RWPE2 (cell line): ENCODE results near the gene SCARB1.

ENCODE experiments used
- ATAC-seq: fragments of 200-7000 bp; cut with Tn5 transposase; 3 replicates; pipeline ENCODE4 v1.9.1; 2021; ENCODE audit warnings: low read depth
- DNase-seq: peaks from one replicate; pipeline ENCODE4 v3.0.0-alpha.2; 2020; ENCODE audit warnings: low spot score
- H3K27ac ChIP-seq: fragments of 450-650 bp; 2 replicates; pipeline ENCODE4 v1.5.1; 2017; ENCODE audit warnings: mild to moderate bottlenecking; ENCODE audit not compliant: poor library complexity, severe bottlenecking
- H3K27me3 ChIP-seq: fragments of 250-450 bp; sonication (Bioruptor Pico); 2 replicates; pipeline ENCODE4 v1.5.1; 2021; ENCODE audit warnings: mild to moderate bottlenecking, moderate library complexity; ENCODE audit not compliant: insufficient read depth, poor library complexity, severe bottlenecking
- H3K36me3 ChIP-seq: fragments of 250-450 bp; sonication (Bioruptor Pico); 2 replicates; pipeline ENCODE4 v1.5.1; 2020; ENCODE audit warnings: low read depth, mild to moderate bottlenecking, moderate library complexity
- H3K4me1 ChIP-seq: fragments of 250-450 bp; sonication (Bioruptor Pico); 2 replicates; pipeline ENCODE4 v1.5.1; 2021; ENCODE audit warnings: mild to moderate bottlenecking, moderate library complexity; ENCODE audit not compliant: insufficient read depth, poor library complexity, severe bottlenecking
- H3K4me3 ChIP-seq: fragments of 250-450 bp; sonication (Bioruptor Pico); 2 replicates; pipeline ENCODE4 v1.5.1; 2021; ENCODE audit warnings: mild to moderate bottlenecking, moderate library complexity; ENCODE audit not compliant: severe bottlenecking
- H3K9me3 ChIP-seq: fragments of 250-450 bp; sonication (Bioruptor Pico); 2 replicates; pipeline ENCODE4 v1.5.1; 2021; ENCODE audit warnings: mild to moderate bottlenecking, moderate library complexity; ENCODE audit not compliant: severe bottlenecking
- TF ChIP-seq, protein P1 (sequence below): fragments of 450-650 bp; IDR thresholded peaks from one replicate; pipeline ENCODE4 v1.5.1; 2017; ENCODE audit warnings: mild to moderate bottlenecking, moderate library complexity; ENCODE audit not compliant: poor library complexity, severe bottlenecking

SCARB1 gene

DNA sequence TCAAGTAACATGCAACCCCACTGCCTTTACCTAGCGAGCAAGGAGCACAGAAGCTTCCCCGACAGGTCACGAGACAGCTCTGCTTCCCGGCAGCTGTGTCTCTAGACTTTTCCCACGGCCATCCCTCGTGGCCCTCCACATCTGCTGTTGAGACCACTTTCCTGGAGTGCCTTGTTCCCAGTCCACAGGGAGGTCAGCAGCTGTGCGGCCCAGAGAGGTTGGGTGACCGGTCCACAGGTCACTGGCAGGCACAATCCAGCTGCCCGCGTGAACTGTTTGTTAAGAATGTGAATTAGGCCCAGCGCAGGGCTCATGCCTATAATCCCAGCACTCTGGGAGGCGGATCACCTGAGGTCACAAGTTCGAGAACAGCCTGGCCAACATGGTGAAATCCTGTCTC lies 71.5 kb downstream of the SCARB1 start:
- no peak for DNase-seq
- no peak overlapping the region for H3K4me3 ChIP-seq
- H3K27me3 ChIP-seq, result no peaks in the 10 kb centered on the region
- H3K36me3 ChIP-seq, result peaks cover 47% of the 10 kb centered on the region
- no peaks in the 10 kb centered on the region for H3K4me1 ChIP-seq
- ATAC-seq, result no peak
- H3K27ac ChIP-seq, result no peak overlapping the region
- TF ChIP-seq, protein P1, sequence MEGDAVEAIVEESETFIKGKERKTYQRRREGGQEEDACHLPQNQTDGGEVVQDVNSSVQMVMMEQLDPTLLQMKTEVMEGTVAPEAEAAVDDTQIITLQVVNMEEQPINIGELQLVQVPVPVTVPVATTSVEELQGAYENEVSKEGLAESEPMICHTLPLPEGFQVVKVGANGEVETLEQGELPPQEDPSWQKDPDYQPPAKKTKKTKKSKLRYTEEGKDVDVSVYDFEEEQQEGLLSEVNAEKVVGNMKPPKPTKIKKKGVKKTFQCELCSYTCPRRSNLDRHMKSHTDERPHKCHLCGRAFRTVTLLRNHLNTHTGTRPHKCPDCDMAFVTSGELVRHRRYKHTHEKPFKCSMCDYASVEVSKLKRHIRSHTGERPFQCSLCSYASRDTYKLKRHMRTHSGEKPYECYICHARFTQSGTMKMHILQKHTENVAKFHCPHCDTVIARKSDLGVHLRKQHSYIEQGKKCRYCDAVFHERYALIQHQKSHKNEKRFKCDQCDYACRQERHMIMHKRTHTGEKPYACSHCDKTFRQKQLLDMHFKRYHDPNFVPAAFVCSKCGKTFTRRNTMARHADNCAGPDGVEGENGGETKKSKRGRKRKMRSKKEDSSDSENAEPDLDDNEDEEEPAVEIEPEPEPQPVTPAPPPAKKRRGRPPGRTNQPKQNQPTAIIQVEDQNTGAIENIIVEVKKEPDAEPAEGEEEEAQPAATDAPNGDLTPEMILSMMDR, result no peak
- no peaks in the 10 kb centered on the region for H3K9me3 ChIP-seq

DNA sequence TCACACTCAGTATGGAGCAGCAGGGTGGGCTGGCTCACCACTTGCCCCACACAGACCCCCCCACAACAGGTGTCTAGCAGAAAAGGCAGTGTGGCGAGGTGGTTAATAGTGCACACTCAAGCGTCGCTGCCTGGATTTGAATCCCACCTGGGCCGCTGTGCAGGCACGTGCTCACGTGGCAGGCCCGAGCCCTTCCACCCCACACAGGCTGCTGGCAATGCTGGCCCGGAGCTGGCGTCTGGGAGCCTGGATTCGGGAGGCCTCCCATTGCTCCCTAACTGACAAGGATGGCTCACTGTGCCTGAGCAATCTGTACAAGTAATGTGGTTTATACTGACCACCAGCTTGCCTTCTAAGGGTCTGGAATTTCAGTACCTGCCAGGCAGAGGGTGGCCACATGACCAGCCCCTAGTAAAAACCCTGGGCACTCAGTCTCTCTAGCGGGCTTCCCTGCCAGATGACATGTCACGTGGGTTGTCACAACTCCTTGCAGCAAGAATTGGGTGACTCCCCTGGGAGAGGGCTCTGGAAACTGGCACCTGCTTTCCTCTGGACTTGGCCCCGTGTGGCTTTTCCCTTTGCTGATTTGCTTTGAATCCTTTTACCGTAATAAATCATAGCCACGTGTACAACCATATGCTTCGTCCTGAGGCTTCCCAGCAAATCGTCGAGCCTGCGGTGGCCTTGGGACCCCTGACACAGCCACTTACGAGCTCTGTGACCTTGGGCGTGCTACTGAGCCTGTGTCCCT lies 72.8 kb downstream of the SCARB1 start:
- ATAC-seq (no peak), DNase-seq (no peak)
- TF ChIP-seq, protein P1, result no peak
- no peak overlapping the region for H3K4me3 ChIP-seq
- no peaks in the 10 kb centered on the region for H3K4me1 ChIP-seq
- peaks cover 53% of the 10 kb centered on the region for H3K36me3 ChIP-seq
- H3K9me3 ChIP-seq, result no peaks in the 10 kb centered on the region
- no peak overlapping the region for H3K27ac ChIP-seq
- H3K27me3 ChIP-seq, result no peaks in the 10 kb centered on the region

DNA sequence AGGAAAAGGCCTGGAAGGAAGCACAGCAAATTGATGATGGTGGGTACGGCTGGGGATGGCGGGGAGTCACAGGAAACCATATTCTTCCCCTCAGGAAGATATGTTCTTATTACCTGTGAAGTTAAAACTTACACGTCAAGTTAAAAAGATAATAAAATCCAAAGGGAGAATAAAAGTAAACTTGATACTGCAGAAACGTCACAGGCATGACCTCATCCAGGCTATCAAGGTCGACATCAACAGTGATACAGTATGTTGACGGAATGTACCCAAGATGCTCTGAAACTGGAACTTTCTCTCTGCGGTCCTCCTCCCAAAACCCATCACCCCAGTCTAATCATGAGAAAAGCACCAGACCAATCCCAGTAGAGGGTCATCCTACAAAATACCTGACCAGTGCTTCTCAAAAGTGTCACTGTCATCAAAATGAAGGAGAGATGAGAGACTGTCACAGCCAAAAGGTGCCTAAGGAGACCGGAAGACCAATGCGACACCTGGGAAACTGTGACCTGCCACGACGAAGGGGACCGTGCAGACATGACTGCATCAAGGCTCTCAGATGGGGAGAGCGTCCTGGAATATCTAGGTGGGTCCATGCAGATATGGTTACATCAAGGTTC lies 74.6 kb downstream of the SCARB1 start:
- no peak for DNase-seq
- no peaks in the 10 kb centered on the region for H3K27me3 ChIP-seq
- TF ChIP-seq, protein P1, result no peak
- H3K4me3 ChIP-seq, result no peak overlapping the region
- no peak for ATAC-seq
- H3K36me3 ChIP-seq, result peaks cover 51% of the 10 kb centered on the region
- no peaks in the 10 kb centered on the region for H3K9me3 ChIP-seq
- H3K27ac ChIP-seq, result no peak overlapping the region
- H3K4me1 ChIP-seq, result no peaks in the 10 kb centered on the region

DNA sequence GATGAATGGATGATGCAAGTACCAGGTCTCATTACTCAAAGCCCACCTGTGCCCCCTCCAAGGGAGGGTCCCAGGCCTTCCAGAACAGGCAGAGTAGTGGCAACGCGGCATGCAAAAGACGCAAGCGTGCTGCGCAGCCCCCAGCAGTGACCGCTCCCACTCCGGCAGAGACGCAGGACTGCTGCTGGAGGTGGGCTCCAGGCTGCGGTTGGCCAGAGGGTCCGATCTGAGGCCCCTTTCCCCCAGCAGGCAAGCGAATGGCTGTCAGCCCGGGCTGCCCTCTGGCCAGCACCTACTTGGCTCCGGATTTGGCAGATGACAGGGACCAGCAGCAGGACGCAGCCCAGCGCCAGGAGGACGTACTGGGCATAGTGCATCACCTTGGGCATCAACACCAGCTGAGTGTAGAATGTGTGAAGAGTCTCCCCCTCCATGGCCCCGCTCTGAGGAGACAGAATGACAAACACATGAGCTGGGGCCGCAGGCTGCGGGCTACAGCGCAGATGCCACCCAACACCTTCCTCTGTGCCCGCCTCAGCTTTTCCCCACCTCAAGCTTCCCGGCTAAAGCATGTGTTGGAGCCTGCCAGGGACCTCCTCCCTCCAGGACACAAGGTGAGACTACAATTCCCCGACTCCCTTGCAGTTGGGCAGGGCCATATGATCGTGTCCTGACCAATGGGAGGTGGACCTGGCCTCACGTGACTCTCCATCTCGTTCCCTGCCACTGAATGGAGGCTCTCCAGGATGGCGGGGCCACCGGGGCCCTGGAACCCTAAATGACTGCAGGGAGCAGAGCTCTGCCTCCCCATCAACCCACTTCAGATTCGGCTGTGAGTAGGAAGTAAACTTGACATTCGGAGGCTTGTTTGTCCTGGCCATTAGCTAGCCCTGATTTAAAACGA lies 77.4 kb downstream of the SCARB1 start:
- peaks cover 55% of the 10 kb centered on the region for H3K36me3 ChIP-seq
- H3K4me3 ChIP-seq, result no peak overlapping the region
- TF ChIP-seq, protein P1, result no peak
- H3K9me3 ChIP-seq, result no peaks in the 10 kb centered on the region
- H3K27me3 ChIP-seq, result no peaks in the 10 kb centered on the region
- no peak for DNase-seq
- no peak overlapping the region for H3K27ac ChIP-seq
- peak; percentile 77 for ATAC-seq
- no peaks in the 10 kb centered on the region for H3K4me1 ChIP-seq
